SK-N-SH (cell line): ENCODE measurements around the gene SHC3. TPM values are rescaled to one million over a fixed set of nuclear protein-coding genes. Genes with fewer than 3 reads are reported as not detected.

Experiments used
- CTCF ChIA-PET: fragments of 300-600, 350-600 bp; formaldehyde crosslinking; extraction: SDS; loops from one replicate; lab custom pipeline; 2021; lab: Yijun Ruan, JAX
- POLR2A ChIA-PET: fragments of 350-600 bp; sonication (Branson Sonifier 250); formaldehyde crosslinking; extraction: SDS; loops from one replicate; lab custom pipeline; 2020; ENCODE audit warnings: antibody characterized with exemption, inconsistent platforms; lab: Yijun Ruan, JAX
- DNase-seq: peaks from one replicate; pipeline ENCODE4 v3.0.0; 2012
- H2AFZ ChIP-seq: fragments of 200-600 bp; sonication (generic); 2 replicates; pipeline ENCODE4 v1.8.1; 2016; ENCODE audit warnings: antibody characterized with exemption, mild to moderate bottlenecking, low read depth
- H3F3A ChIP-seq: fragments of 200-600 bp; sonication (generic); replicated peaks from 2 replicates; pipeline ENCODE3; 2016; ENCODE audit warnings: antibody characterized with exemption, mild to moderate bottlenecking; ENCODE audit not compliant: insufficient read depth
- H3K27ac ChIP-seq, 2 experiments: fragments of 200-500 bp in 1 of 2; fragments of 200-600 bp in 1 of 2; sonication (Bioruptor generic) in 1 of 2; sonication (generic), shearing (Covaris generic) in 1 of 2; 2 replicates each; pipeline versions ENCODE4 v1.5.1 to v1.6.1; 2014 to 2016; ENCODE audit warnings: low read depth in 2 of 2, inconsistent platforms in 1 of 2, low read length in 1 of 2, mild to moderate bottlenecking in 1 of 2, mixed read lengths in 1 of 2
- H3K27me3 ChIP-seq: fragments of 200-600 bp; sonication (generic), shearing (Covaris generic); 2 replicates; pipeline ENCODE4 v1.6.1; 2016; ENCODE audit warnings: mixed run types; ENCODE audit not compliant: insufficient read depth
- H3K36me3 ChIP-seq, 2 experiments: fragments of 200-500 bp in 1 of 2; fragments of 200-600 bp in 1 of 2; sonication (Bioruptor generic) in 1 of 2; sonication (generic) in 1 of 2; replicated peaks in 1 of 2; 2 replicates each; pipeline versions ENCODE3 to v1.5.1; 2014 to 2016; ENCODE audit warnings: low read length in 1 of 2, mild to moderate bottlenecking in 1 of 2; ENCODE audit not compliant: insufficient read depth in 2 of 2, control insufficient read depth in 1 of 2
- H3K4me1 ChIP-seq, 2 experiments: fragments of 200-500 bp in 1 of 2; fragments of 200-600 bp in 1 of 2; sonication (Bioruptor generic) in 1 of 2; sonication (generic), shearing (Covaris generic) in 1 of 2; 2 replicates each; pipeline versions ENCODE4 v1.5.1 to v1.6.1; 2014 to 2016; ENCODE audit warnings: low read depth in 1 of 2, low read length in 1 of 2, mixed run types in 1 of 2; ENCODE audit not compliant: insufficient read depth in 2 of 2, control insufficient read depth in 1 of 2
- H3K4me2 ChIP-seq: fragments of 200-600 bp; sonication (generic), shearing (Covaris generic); 2 replicates; pipeline ENCODE4 v1.6.1; 2017; ENCODE audit warnings: mixed run types
- H3K4me3 ChIP-seq, 2 experiments: fragments of 200-500 bp in 1 of 2; fragments of 200-600 bp in 1 of 2; sonication (Bioruptor generic) in 1 of 2; sonication (generic), shearing (Covaris generic) in 1 of 2; 2 replicates each; pipeline versions ENCODE4 v1.5.1 to v1.8.1; 2014 to 2016; ENCODE audit warnings: low read depth in 2 of 2, inconsistent platforms in 1 of 2, low read length in 1 of 2, mild to moderate bottlenecking in 1 of 2, mixed read lengths in 1 of 2, moderate library complexity in 1 of 2
- H3K79me2 ChIP-seq: fragments of 200-600 bp; sonication (generic); 2 replicates; pipeline ENCODE4 v1.8.1; 2017; ENCODE audit warnings: mild to moderate bottlenecking; ENCODE audit not compliant: insufficient read depth
- H3K9ac ChIP-seq: fragments of 200-600 bp; sonication (generic); 2 replicates; pipeline ENCODE4 v1.6.1; 2017; ENCODE audit warnings: mixed run types
- H3K9me2 ChIP-seq: fragments of 200-600 bp; sonication (generic); 2 replicates; pipeline ENCODE4 v1.6.1; 2017; ENCODE audit warnings: mixed run types
- H3K9me3 ChIP-seq: fragments of 200-600 bp; sonication (generic); 2 replicates; pipeline ENCODE4 v1.6.1; 2017; ENCODE audit warnings: mixed run types, mild to moderate bottlenecking, moderate library complexity
- H4K20me1 ChIP-seq: fragments of 200-600 bp; sonication (generic); 2 replicates; pipeline ENCODE4 v1.6.1; 2017; ENCODE audit warnings: mild to moderate bottlenecking, mixed run types; ENCODE audit not compliant: insufficient read depth
- CHD2 ChIP-seq: fragments of 150-350 bp; IDR thresholded peaks from 2 replicates; pipeline ENCODE4 v1.6.1; 2018; ENCODE audit warnings: low read length; ENCODE audit not compliant: partially characterized antibody
- CTCF ChIP-seq: fragments of 200-600 bp; sonication (generic); IDR thresholded peaks from 2 replicates; pipeline ENCODE4 v1.6.1; 2017; ENCODE audit warnings: antibody characterized with exemption, mild to moderate bottlenecking, moderate library complexity
- ELF1 ChIP-seq: IDR thresholded peaks from 2 replicates; pipeline ENCODE4 v1.4.0; 2012
- FOXJ3 ChIP-seq: sonication (generic); formaldehyde crosslinking; IDR thresholded peaks from 2 replicates; pipeline ENCODE4 v1.5.1; 2020; ENCODE audit warnings: mild to moderate bottlenecking, missing genetic modification reagents
- FOXM1 ChIP-seq: IDR thresholded peaks from 2 replicates; pipeline ENCODE4 v1.4.0; 2012; ENCODE audit warnings: low read depth, mild to moderate bottlenecking
- GABPA ChIP-seq: IDR thresholded peaks from 2 replicates; pipeline ENCODE4 v1.4.0; 2012; ENCODE audit warnings: low read depth, mild to moderate bottlenecking
- GATA2 ChIP-seq: sonication (generic); formaldehyde crosslinking; IDR thresholded peaks from 2 replicates; pipeline ENCODE4 v1.5.0; 2020; ENCODE audit warnings: mild to moderate bottlenecking, missing genetic modification reagents
- JUND ChIP-seq: IDR thresholded peaks from 2 replicates; pipeline ENCODE4 v1.4.0; 2012
- MAX ChIP-seq: IDR thresholded peaks from 2 replicates; pipeline ENCODE4 v1.4.0; 2012; ENCODE audit warnings: low read depth
- MEF2A ChIP-seq: IDR thresholded peaks from 2 replicates; pipeline ENCODE4 v1.4.0; 2012; ENCODE audit warnings: low read depth, borderline replicate concordance
- NFIC ChIP-seq: IDR thresholded peaks from 2 replicates; pipeline ENCODE4 v1.4.0; 2012; ENCODE audit warnings: borderline replicate concordance
- NRF1 ChIP-seq: IDR thresholded peaks from 2 replicates; pipeline ENCODE4 v1.6.1; 2012; ENCODE audit warnings: low read depth, mild to moderate bottlenecking, low read length
- POLR2AphosphoS5 ChIP-seq: IDR thresholded peaks from 2 replicates; pipeline ENCODE4 v1.6.1; 2012; ENCODE audit warnings: low read depth, low read length
- RAD21 ChIP-seq: IDR thresholded peaks from 2 replicates; pipeline ENCODE4 v1.6.1; 2012; ENCODE audit warnings: mild to moderate bottlenecking, low read length
- RCOR1 ChIP-seq: fragments of 150-350 bp; IDR thresholded peaks from 2 replicates; pipeline ENCODE4 v1.6.1; 2017; ENCODE audit warnings: antibody characterized with exemption, low read length
- SIN3A ChIP-seq: IDR thresholded peaks from 2 replicates; pipeline ENCODE4 v1.6.1; 2012; ENCODE audit warnings: low read depth, mild to moderate bottlenecking, low read length, moderate library complexity, borderline replicate concordance
- TEAD4 ChIP-seq: IDR thresholded peaks from 2 replicates; pipeline ENCODE4 v1.4.0; 2012; ENCODE audit warnings: mild to moderate bottlenecking, borderline replicate concordance; ENCODE audit not compliant: insufficient read depth
- YY1 ChIP-seq: IDR thresholded peaks from 2 replicates; pipeline ENCODE4 v1.4.0; 2012; ENCODE audit warnings: low read depth, mild to moderate bottlenecking
- WGBS: methylation state at CpG from one replicate; pipeline ENCODE4 v1.1.6; 2017; ENCODE audit warnings: low lambda C conversion rate; 5-methylcytosine and 5-hydroxymethylcytosine counted together
- polyA plus RNA-seq, 3 experiments: library from polyadenylated mRNA; depleted of rRNA; stranded (reverse); fragments of >200 nt; gene quantifications; 2 replicates each; pipeline ENCODE4 v1.2.3, GENCODE V29; 2012
- TF ChIP-seq, protein P1 (sequence below): IDR thresholded peaks from 2 replicates; pipeline ENCODE4 v1.6.1; 2012; ENCODE audit warnings: mild to moderate bottlenecking, low read depth, low read length, moderate library complexity
- TF ChIP-seq, protein P2 (sequence below): fragments of 150-350 bp; IDR thresholded peaks from 2 replicates; pipeline ENCODE4 v1.6.1; 2017; ENCODE audit warnings: antibody characterized with exemption, low read length, low read depth, borderline replicate concordance
- TF ChIP-seq, protein P3 (sequence below): IDR thresholded peaks from 2 replicates; pipeline ENCODE4 v1.4.0; 2012; ENCODE audit warnings: low read depth, borderline replicate concordance

The SHC3 gene
- polyA plus RNA-seq, 1 of the 3 experiments (the other 2 are of a cell fraction): 3.2 TPM

DNA sequence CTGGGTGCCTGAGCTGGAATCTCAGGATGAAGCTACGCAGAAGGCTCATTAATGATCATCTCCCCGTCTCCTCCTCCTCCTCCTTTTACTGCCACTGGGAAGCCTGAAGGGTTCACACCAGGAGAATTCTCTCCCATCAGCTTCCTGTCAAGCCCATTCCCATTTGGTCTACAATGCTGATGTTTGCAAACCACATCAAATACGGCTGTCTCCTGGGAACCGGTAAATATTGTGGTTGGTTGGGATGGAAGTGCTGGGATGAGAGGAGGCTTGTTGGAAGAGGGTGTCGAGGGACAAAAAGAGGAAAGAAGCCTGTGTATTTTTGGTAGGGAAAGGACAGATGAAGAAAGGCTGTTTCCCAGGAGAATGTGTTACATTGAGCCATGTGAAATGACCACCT is 200.6 kb downstream of the SHC3 start:
- TF ChIP-seq CHD2: no peak
- TF ChIP-seq, protein P1, sequence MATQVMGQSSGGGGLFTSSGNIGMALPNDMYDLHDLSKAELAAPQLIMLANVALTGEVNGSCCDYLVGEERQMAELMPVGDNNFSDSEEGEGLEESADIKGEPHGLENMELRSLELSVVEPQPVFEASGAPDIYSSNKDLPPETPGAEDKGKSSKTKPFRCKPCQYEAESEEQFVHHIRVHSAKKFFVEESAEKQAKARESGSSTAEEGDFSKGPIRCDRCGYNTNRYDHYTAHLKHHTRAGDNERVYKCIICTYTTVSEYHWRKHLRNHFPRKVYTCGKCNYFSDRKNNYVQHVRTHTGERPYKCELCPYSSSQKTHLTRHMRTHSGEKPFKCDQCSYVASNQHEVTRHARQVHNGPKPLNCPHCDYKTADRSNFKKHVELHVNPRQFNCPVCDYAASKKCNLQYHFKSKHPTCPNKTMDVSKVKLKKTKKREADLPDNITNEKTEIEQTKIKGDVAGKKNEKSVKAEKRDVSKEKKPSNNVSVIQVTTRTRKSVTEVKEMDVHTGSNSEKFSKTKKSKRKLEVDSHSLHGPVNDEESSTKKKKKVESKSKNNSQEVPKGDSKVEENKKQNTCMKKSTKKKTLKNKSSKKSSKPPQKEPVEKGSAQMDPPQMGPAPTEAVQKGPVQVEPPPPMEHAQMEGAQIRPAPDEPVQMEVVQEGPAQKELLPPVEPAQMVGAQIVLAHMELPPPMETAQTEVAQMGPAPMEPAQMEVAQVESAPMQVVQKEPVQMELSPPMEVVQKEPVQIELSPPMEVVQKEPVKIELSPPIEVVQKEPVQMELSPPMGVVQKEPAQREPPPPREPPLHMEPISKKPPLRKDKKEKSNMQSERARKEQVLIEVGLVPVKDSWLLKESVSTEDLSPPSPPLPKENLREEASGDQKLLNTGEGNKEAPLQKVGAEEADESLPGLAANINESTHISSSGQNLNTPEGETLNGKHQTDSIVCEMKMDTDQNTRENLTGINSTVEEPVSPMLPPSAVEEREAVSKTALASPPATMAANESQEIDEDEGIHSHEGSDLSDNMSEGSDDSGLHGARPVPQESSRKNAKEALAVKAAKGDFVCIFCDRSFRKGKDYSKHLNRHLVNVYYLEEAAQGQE: no peak
- TF ChIP-seq JUND: no peak
- no peak for TF ChIP-seq FOXM1
- TF ChIP-seq, protein P2, sequence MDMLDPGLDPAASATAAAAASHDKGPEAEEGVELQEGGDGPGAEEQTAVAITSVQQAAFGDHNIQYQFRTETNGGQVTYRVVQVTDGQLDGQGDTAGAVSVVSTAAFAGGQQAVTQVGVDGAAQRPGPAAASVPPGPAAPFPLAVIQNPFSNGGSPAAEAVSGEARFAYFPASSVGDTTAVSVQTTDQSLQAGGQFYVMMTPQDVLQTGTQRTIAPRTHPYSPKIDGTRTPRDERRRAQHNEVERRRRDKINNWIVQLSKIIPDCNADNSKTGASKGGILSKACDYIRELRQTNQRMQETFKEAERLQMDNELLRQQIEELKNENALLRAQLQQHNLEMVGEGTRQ: no peak
- TF ChIP-seq RCOR1: no peak
- no peak for TF ChIP-seq MAX
- no peak for TF ChIP-seq RAD21
- no peak for TF ChIP-seq GABPA
- TF ChIP-seq NFIC: no peak

GRCh38 chr9:88976890-88977257 is 201.7 kb downstream of the SHC3 start:
- Histone ChIP-seq H4K20me1 (no peaks in the 10 kb centered on the region), H3K4me3 (no peak overlapping the region), H3K9ac (no peak overlapping the region), H3K4me1 (no peaks in the 10 kb centered on the region; a peak in 1 of 4 replicates), H3K27ac (no peak overlapping the region), H3K79me2 (no peaks in the 10 kb centered on the region), H3K9me3 (no peaks in the 10 kb centered on the region), H3K36me3 (no peaks in the 10 kb centered on the region), H3K27me3 (no peaks in the 10 kb centered on the region; the same call in 1 of the 2 replicates), H3K4me2 (no peak overlapping the region), H3K9me2 (no peaks in the 10 kb centered on the region), H3F3A (peaks cover 3% of the 10 kb centered on the region), H2AFZ (no peak overlapping the region)
- DNase-seq: no peak
- ChIA-PET CTCF (no interaction called here), POLR2A (no interaction called here)
- 77% methylated on average over 5 of the region's 5 CpGs for WGBS
- TF ChIP-seq SIN3A (no peak), FOXM1 (no peak), NRF1 (no peak), RCOR1 (no peak), GATA2 (CRISPR knock-in tag) (no peak), POLR2AphosphoS5 (no peak), FOXJ3 (no peak), CTCF (no peak), ELF1 (no peak), MEF2A (no peak), CHD2 (no peak), TEAD4 (no peak), JUND (no peak), YY1 (no peak)
- TF ChIP-seq, protein P2: no peak
- TF ChIP-seq, protein P3, sequence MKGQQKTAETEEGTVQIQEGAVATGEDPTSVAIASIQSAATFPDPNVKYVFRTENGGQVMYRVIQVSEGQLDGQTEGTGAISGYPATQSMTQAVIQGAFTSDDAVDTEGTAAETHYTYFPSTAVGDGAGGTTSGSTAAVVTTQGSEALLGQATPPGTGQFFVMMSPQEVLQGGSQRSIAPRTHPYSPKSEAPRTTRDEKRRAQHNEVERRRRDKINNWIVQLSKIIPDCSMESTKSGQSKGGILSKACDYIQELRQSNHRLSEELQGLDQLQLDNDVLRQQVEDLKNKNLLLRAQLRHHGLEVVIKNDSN: no peak

More for the DNA sequence above, 200.6 kb downstream of the SHC3 start:
- Histone ChIP-seq H3F3A (peaks cover 3% of the 10 kb centered on the region), H3K36me3 (no peaks in the 10 kb centered on the region), H3K27ac (no peak overlapping the region), H2AFZ (no peak overlapping the region), H3K9me2 (no peaks in the 10 kb centered on the region), H3K9ac (no peak overlapping the region), H3K79me2 (no peaks in the 10 kb centered on the region), H3K4me3 (no peak overlapping the region), H4K20me1 (no peaks in the 10 kb centered on the region), H3K9me3 (no peaks in the 10 kb centered on the region), H3K4me1 (no peaks in the 10 kb centered on the region; a peak in 1 of 4 replicates), H3K27me3 (no peaks in the 10 kb centered on the region; the same call in 1 of the 2 replicates), H3K4me2 (no peak overlapping the region)
- POLR2A ChIA-PET: no interaction called here
- WGBS: 73% methylated on average over 5 of the region's 5 CpGs
- CTCF ChIA-PET: interaction anchor here (0.6 kb wide), 1 partner anchor 22 kb away, joined by 3 read pairs; no protein-coding TSS in a partner anchor
- no peak for DNase-seq
